LNCAP (cell line): ENCODE results near the gene CAMSAP3.

ENCODE experiments used
- TF ChIP-seq, protein P1 (sequence below): fragments of 450-650 bp; IDR thresholded peaks from 2 replicates; pipeline ENCODE4 v1.5.1; 2017; ENCODE audit warnings: mild to moderate bottlenecking

Gene CAMSAP3

DNA sequence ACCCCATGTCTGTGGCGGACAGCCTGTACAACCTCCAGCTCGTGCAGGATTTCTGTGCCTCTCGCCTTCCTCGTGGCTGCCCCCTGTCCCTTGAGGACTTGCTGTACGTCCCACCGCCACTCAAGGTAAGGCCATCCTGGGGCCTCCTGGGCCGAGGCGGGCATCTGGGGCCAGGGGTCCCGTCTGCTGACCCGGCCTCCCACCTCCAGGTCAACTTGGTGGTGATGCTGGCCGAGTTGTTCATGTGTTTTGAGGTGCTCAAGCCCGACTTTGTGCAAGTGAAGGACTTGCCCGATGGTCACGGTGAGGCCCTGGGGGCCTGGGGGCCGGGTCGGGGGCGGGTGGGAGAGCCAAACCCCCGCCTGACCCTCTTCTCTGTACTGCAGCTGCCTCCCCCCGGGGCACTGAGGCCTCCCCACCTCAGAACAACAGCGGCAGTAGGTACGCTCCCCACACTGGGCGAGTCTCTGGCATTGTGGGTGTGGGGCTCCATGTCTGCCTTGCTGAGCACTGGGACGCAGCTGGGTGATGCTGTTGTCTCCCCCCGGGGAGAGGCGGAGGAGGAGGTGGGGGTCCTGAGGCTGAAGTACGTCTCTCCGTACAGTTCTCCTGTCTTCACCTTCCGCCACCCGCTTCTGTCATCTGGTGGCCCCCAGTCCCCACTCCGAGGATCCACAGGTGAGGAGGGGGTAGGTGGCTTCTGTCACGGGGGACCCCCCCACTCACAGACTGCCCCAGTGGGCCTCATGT lies 15.0 kb downstream of the CAMSAP3 start:
- TF ChIP-seq, protein P1, sequence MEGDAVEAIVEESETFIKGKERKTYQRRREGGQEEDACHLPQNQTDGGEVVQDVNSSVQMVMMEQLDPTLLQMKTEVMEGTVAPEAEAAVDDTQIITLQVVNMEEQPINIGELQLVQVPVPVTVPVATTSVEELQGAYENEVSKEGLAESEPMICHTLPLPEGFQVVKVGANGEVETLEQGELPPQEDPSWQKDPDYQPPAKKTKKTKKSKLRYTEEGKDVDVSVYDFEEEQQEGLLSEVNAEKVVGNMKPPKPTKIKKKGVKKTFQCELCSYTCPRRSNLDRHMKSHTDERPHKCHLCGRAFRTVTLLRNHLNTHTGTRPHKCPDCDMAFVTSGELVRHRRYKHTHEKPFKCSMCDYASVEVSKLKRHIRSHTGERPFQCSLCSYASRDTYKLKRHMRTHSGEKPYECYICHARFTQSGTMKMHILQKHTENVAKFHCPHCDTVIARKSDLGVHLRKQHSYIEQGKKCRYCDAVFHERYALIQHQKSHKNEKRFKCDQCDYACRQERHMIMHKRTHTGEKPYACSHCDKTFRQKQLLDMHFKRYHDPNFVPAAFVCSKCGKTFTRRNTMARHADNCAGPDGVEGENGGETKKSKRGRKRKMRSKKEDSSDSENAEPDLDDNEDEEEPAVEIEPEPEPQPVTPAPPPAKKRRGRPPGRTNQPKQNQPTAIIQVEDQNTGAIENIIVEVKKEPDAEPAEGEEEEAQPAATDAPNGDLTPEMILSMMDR, result no peak

GRCh38 chr19:7611541-7612279 lies 16.0 kb downstream of the CAMSAP3 start:
- TF ChIP-seq, protein P1, result no peak

DNA sequence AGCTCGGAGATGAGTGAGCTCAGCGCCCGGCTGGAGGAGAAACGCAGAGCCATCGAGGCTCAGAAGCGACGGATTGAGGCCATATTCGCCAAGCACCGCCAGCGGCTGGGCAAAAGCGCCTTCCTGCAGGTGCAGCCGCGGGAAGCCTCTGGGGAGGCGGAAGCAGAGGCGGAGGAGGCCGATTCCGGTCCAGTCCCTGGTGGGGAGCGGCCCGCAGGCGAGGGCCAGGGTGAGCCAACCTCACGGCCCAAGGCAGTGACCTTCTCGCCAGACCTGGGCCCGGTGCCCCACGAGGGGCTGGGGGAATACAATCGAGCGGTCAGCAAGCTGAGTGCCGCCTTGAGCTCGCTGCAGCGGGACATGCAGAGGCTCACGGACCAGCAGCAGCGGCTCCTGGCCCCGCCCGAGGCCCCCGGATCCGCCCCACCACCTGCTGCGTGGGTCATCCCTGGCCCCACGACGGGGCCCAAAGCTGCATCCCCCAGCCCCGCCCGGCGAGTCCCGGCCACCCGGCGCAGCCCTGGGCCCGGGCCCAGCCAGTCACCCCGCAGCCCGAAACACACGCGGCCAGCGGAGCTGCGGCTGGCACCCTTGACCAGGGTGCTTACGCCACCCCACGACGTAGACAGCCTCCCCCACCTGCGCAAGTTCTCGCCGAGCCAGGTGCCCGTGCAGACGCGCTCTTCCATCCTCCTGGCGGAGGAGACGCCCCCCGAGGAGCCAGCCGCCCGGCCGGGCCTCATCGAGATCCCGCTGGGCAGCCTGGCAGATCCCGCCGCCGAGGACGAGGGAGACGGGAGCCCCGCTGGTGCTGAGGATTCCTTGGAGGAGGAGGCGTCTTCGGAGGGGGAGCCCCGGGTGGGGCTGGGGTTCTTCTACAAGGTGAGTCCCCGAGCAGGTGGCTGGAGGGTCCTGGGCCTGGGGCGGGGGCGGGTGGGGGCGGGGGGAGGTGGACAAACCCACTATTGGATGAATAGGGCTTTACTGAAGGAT lies 16.9 kb downstream of the CAMSAP3 start:
- TF ChIP-seq, protein P1, result no peak

DNA sequence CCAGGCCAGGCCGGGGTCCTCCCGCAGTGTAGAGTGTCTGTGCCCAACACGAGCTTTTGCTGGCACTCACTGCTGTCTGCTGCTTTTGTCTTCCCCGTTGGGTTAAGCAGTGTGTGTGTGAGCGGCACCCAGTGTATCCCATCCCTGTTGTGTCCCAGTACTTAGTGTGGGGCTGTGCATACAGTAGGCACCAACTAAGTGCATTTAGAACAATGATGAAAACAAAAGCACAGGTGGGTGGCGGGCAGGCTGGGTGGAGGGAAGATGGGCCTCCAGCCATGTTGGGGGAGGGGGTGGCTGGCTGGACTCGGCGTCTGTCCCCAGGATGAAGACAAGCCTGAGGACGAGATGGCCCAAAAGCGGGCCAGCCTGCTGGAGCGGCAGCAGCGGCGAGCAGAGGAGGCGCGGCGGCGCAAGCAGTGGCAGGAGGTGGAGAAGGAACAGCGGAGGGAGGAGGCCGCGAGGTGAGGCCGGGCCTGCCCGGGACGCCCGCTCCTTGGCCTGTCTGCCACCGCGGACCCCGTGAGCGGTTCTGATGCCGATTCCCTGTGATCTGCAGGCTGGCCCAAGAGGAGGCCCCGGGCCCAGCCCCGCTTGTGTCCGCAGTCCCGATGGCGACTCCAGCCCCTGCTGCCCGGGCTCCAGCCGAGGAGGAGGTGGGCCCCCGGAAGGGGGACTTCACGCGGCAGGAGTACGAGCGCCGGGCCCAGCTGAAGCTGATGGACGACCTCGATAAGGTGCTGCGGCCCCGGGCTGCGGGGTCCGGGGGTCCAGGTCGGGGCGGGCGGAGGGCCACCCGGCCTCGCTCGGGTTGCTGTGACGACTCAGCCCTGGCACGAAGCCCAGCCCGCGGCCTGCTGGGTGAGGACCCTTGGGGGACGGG lies 19.4 kb downstream of the CAMSAP3 start:
- TF ChIP-seq, protein P1, result no peak

DNA sequence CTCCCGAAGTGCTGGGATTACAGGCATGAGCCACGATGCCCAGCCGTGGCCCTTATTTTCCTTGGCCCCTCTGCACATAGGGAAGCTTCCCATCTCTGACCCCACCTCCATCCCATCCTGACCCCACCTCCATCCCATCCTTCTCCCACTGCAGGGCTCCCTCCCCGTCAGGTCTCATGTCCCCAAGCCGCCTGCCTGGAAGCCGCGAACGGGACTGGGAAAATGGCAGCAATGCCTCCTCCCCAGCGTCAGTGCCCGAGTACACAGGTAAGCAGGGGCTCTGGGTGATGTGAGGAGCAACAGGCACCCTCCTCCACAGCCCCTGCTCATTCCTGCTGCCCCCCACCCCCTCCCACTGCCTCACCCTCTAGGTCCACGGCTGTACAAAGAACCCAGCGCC lies 21.5 kb downstream of the CAMSAP3 start:
- TF ChIP-seq, protein P1, result no peak

- TF ChIP-seq, protein P1, result no peak
These were observed 22.1 kb downstream of the CAMSAP3 start for GRCh38 chr19:7617735-7618134.
